Loucy (cell line): ENCODE results near the gene FAM13A.

ENCODE experiments used
- H2AFZ ChIP-seq: fragments of 200-600 bp; sonication (generic); 2 replicates; pipeline ENCODE4 v1.6.0; 2016; ENCODE audit warnings: antibody characterized with exemption, mild to moderate bottlenecking, low read length, moderate library complexity
- H3F3A ChIP-seq: fragments of 200-600 bp; 2 replicates; pipeline ENCODE4 v1.6.0; 2016; ENCODE audit warnings: antibody characterized with exemption, low read depth, mild to moderate bottlenecking
- H3K27me3 ChIP-seq: fragments of 200-600 bp; sonication (generic); 2 replicates; pipeline ENCODE4 v1.6.1; 2014; ENCODE audit warnings: low read length, mild to moderate bottlenecking; ENCODE audit not compliant: insufficient read depth, poor library complexity, severe bottlenecking
- H3K36me3 ChIP-seq: fragments of 200-600 bp; sonication (generic); 2 replicates; pipeline ENCODE4 v1.6.1; 2016; ENCODE audit warnings: low read length; ENCODE audit not compliant: insufficient read depth
- H3K4me1 ChIP-seq: fragments of 200-600 bp; sonication (generic); 2 replicates; pipeline ENCODE4 v1.5.1; 2014; ENCODE audit warnings: low read length, mild to moderate bottlenecking; ENCODE audit not compliant: insufficient read depth, poor library complexity, severe bottlenecking
- H3K4me2 ChIP-seq: fragments of 200-600 bp; sonication (generic); 2 replicates; pipeline ENCODE4 v1.6.0; 2014; ENCODE audit warnings: antibody characterized with exemption, low read length, low read depth, mild to moderate bottlenecking; ENCODE audit not compliant: poor library complexity, severe bottlenecking
- H3K4me3 ChIP-seq: fragments of 200-600 bp; sonication (generic); 2 replicates; pipeline ENCODE4 v1.5.1; 2014; ENCODE audit warnings: low read length, mild to moderate bottlenecking, mixed read lengths; ENCODE audit not compliant: poor library complexity, severe bottlenecking
- H3K79me2 ChIP-seq: fragments of 200-600 bp; sonication (generic); 2 replicates; pipeline ENCODE4 v1.6.1; 2014; ENCODE audit warnings: low read length; ENCODE audit not compliant: insufficient read depth
- H3K9ac ChIP-seq: fragments of 200-600 bp; sonication (generic); 2 replicates; pipeline ENCODE4 v1.6.0; 2014; ENCODE audit warnings: mild to moderate bottlenecking, low read depth, low read length, moderate library complexity; ENCODE audit not compliant: poor library complexity, severe bottlenecking
- H3K9me2 ChIP-seq: fragments of 200-600 bp; sonication (generic); replicated peaks from 2 replicates; pipeline ENCODE4 v1.6.1; 2016; ENCODE audit warnings: low read depth, low read length, mixed read lengths
- H3K9me3 ChIP-seq: fragments of 200-600 bp; sonication (generic); 2 replicates; pipeline ENCODE4 v1.6.1; 2014; ENCODE audit warnings: mild to moderate bottlenecking, antibody characterized with exemption, low read length, low read depth; ENCODE audit not compliant: insufficient read depth
- H4K20me1 ChIP-seq: fragments of 200-600 bp; sonication (generic); 2 replicates; pipeline ENCODE4 v1.6.0; 2014; ENCODE audit warnings: antibody characterized with exemption, low read length, mild to moderate bottlenecking; ENCODE audit not compliant: insufficient read depth, poor library complexity, severe bottlenecking
- EZH2phosphoT487 ChIP-seq: fragments of 200-600 bp; IDR thresholded peaks from 2 replicates; pipeline ENCODE4 v1.6.1; 2018; ENCODE audit warnings: antibody characterized with exemption, mild to moderate bottlenecking, moderate library complexity, borderline replicate concordance
- TF ChIP-seq, protein P1 (sequence below): fragments of 200-600 bp; sonication (generic); conservative IDR thresholded peaks from 2 replicates; pipeline ENCODE4 v1.5.1; 2014; ENCODE audit warnings: mild to moderate bottlenecking, antibody characterized with exemption, low read length

Gene FAM13A

GRCh38 chr4:88879991-88880390 lies 177.0 kb downstream of the FAM13A start:
- H3K36me3 ChIP-seq = no peaks in the 10 kb centered on the region
- no peaks in the 10 kb centered on the region for H3K79me2 ChIP-seq
- no peak overlapping the region for H3K4me2 ChIP-seq
- no peak overlapping the region for H3K4me3 ChIP-seq
- H3K9me2 ChIP-seq = no peaks in the 10 kb centered on the region
- H3K9me3 ChIP-seq = no peaks in the 10 kb centered on the region
- no peaks in the 10 kb centered on the region for H4K20me1 ChIP-seq
- TF ChIP-seq, protein P1, sequence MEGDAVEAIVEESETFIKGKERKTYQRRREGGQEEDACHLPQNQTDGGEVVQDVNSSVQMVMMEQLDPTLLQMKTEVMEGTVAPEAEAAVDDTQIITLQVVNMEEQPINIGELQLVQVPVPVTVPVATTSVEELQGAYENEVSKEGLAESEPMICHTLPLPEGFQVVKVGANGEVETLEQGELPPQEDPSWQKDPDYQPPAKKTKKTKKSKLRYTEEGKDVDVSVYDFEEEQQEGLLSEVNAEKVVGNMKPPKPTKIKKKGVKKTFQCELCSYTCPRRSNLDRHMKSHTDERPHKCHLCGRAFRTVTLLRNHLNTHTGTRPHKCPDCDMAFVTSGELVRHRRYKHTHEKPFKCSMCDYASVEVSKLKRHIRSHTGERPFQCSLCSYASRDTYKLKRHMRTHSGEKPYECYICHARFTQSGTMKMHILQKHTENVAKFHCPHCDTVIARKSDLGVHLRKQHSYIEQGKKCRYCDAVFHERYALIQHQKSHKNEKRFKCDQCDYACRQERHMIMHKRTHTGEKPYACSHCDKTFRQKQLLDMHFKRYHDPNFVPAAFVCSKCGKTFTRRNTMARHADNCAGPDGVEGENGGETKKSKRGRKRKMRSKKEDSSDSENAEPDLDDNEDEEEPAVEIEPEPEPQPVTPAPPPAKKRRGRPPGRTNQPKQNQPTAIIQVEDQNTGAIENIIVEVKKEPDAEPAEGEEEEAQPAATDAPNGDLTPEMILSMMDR = no peak
- no peak for TF ChIP-seq EZH2phosphoT487
- H3F3A ChIP-seq = no peaks in the 10 kb centered on the region
- no peaks in the 10 kb centered on the region for H3K27me3 ChIP-seq
- no peak overlapping the region for H2AFZ ChIP-seq
- no peaks in the 10 kb centered on the region for H3K4me1 ChIP-seq
- H3K9ac ChIP-seq = no peak overlapping the region

DNA sequence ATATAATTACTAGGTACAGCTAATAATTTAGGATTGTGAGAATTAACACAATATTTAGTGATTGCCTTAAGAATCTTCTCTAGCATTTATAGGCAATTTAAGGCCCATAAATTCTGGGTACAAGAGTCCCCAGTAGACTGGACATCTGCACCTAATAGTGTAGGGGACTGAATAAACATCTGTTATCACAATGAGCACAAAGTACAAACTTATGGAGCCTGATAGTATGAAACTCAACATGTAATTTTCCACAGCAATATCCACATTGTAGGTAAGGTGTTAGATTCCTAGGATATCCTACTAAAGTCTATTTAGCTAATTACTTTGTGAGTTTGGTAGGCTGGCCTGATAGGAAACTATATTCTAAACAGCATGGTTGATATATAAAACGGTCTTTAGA lies 178.3 kb downstream of the FAM13A start:
- Histone ChIP-seq H3K27me3 (no peaks in the 10 kb centered on the region), H3K4me2 (no peak overlapping the region), H3K79me2 (no peaks in the 10 kb centered on the region), H3K4me1 (no peaks in the 10 kb centered on the region), H2AFZ (no peak overlapping the region), H3K9ac (no peak overlapping the region), H3K4me3 (no peak overlapping the region), H3F3A (no peaks in the 10 kb centered on the region), H3K9me3 (no peaks in the 10 kb centered on the region), H4K20me1 (no peaks in the 10 kb centered on the region), H3K36me3 (no peaks in the 10 kb centered on the region), H3K9me2 (no peaks in the 10 kb centered on the region)
- TF ChIP-seq EZH2phosphoT487 = no peak
- TF ChIP-seq, protein P1 = no peak

- no peaks in the 10 kb centered on the region for H3K4me1 ChIP-seq
- H3K27me3 ChIP-seq = no peaks in the 10 kb centered on the region
- no peak overlapping the region for H2AFZ ChIP-seq
- no peaks in the 10 kb centered on the region for H3K36me3 ChIP-seq
- no peaks in the 10 kb centered on the region for H4K20me1 ChIP-seq
- no peaks in the 10 kb centered on the region for H3K9me2 ChIP-seq
- H3K9me3 ChIP-seq = no peaks in the 10 kb centered on the region
- H3K9ac ChIP-seq = no peak overlapping the region
- H3K4me2 ChIP-seq = no peak overlapping the region
- H3K79me2 ChIP-seq = no peaks in the 10 kb centered on the region
- H3K4me3 ChIP-seq = no peak overlapping the region
- no peaks in the 10 kb centered on the region for H3F3A ChIP-seq
- no peak for TF ChIP-seq EZH2phosphoT487
- TF ChIP-seq, protein P1 = no peak
These were observed 186.6 kb downstream of the FAM13A start for GRCh38 chr4:88870428-88870827.
